COLO668 (cell line): ENCODE data around the gene RIC8B.

Source experiments
- DNase-seq: peaks from one replicate; lab custom pipeline; 2025; ENCODE audit not compliant: unreplicated experiment; lab: John Stamatoyannopoulos, UW

Gene RIC8B

DNA sequence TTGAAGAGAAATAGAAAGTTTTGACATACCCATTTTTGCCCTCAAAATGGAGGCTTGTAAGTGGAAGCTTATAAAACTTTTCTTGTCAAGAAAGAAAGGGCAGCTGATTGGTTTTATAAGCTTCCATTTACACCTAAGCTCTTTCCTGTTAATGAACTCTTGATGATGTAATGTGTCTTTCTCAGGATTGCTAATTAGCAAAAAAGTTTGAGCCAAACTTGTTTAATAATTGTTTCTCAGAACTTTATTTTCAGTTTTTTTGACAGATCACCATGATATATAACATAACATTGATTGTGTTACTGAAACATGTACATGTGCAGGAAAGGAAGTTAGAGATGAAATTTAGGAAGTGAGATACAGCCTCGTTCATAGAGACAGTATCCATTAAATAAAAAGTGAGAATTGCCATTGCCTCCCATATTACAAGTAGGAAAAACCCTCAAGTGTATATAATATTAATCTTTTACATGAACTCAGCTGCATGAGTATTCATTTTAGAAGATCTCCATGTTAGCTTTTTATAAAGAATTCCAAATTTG lies 26.8 kb downstream of the RIC8B start:
- DNase-seq = no peak

DNA sequence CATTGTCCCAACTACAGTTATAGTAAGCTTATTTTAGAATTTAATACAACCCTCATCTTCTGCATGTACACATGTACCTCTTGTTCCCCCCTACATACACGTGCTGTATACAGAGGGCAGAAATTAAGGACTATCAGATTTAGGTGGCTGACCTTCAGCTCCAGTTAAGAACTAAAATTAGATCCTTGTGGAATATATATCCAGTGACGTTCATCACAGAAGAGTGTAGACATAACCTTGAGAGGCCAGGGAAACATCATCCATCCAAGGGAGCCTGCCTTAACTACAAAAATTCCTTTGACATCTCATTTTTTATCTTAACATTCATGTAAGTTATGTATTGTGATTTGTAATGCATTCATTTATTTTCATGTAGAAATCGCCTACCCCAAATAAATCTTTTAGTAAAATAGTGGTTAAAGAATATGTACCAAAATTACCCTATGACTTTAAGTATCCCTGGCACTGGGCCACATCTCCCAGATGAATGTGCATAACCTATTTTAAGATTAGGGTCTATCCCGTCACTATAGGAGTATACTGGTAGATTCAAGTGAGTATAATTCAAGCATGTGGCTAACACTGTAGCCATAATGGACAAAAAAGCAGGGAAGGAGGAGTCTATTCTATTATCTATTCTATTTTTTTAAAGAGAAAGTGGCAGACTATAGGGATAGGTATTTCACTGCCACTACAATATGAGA lies 27.5 kb downstream of the RIC8B start:
- no peak for DNase-seq

DNA sequence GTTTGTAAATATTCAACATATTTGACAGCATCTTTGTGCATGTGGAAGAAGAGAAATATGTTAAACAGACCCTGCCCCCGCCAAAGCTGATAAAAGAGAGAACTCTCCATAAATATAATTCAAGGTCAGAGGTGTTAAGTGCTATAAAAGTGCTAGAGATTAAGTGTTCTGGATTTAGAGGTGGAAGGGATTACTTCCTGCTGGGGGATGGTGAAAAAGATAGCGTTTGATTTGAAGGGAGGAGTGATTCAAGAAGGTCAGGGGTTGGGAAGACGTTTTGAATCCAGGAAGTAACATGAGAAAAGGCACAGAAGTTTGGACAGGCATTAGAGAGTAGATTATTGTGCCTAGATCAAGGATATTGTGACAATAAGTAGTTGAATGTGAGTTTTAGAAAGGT lies 30.2 kb downstream of the RIC8B start:
- DNase-seq = no peak

DNA sequence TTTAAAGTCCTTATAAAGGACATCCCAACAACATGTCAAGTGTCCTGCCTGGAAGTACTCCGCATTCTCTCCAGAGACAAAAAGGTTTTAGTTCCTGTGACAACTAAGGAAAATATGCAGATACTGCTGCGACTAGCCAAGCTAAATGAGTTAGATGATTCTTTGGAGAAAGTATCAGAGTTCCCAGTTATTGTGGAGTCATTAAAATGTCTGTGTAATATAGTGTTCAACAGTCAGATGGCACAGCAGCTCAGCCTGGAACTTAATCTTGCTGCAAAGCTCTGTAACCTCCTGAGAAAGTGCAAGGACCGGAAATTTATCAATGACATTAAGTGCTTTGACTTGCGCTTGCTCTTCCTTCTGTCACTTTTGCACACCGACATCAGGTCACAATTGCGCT lies 40.2 kb downstream of the RIC8B start:
- DNase-seq = no peak

GRCh38 chr12:106815741-106816140 lies 41.3 kb downstream of the RIC8B start:
- DNase-seq = no peak

GRCh38 chr12:106816231-106816630 lies 41.7 kb downstream of the RIC8B start:
- no peak for DNase-seq

- no peak for DNase-seq
These were observed 45.5 kb downstream of the RIC8B start for GRCh38 chr12:106819991-106820390.

DNA sequence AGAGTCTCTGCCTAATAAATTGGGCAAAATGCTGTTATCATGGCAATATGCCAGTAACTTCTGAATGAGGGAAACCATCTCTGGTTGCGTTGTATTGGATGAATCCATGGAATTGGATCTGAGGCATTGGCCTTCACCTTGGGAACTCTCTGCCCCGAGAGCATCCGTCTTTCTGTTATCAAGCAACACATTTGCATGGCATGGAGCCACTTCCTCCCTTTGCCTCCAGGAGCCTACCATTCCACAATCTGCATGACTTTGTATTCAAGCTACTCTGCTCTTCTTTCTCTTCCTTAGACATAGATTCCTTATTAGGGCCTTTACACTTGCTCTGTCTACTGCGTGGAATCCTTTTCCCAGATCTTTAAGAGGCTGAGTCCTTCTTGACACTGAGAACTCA lies 57.2 kb downstream of the RIC8B start:
- DNase-seq = no peak

GRCh38 chr12:106837782-106838181 lies 63.3 kb downstream of the RIC8B start:
- no peak for DNase-seq

- no peak for DNase-seq
These were observed 64.9 kb downstream of the RIC8B start for GRCh38 chr12:106839333-106839732.

DNA sequence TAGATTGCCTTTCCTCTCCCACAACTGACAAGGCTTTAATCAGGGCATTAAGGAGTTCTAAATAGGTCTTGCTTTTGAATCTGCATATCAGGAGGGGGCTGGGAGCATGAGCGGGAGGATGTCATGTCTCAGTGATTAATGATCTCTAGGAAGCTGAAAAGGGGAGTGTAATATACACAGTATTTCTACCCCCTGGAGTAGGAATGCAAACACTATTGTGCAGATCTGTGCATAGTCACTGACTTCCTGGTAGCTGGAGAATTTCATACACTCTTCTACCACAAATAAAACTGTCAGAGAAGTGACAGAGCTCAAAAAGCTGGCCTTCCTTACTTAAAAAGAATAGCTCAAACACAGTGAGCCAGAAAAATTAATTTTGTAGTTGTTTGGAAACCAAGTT lies 65.8 kb downstream of the RIC8B start:
- peak; percentile 31 for DNase-seq

DNA sequence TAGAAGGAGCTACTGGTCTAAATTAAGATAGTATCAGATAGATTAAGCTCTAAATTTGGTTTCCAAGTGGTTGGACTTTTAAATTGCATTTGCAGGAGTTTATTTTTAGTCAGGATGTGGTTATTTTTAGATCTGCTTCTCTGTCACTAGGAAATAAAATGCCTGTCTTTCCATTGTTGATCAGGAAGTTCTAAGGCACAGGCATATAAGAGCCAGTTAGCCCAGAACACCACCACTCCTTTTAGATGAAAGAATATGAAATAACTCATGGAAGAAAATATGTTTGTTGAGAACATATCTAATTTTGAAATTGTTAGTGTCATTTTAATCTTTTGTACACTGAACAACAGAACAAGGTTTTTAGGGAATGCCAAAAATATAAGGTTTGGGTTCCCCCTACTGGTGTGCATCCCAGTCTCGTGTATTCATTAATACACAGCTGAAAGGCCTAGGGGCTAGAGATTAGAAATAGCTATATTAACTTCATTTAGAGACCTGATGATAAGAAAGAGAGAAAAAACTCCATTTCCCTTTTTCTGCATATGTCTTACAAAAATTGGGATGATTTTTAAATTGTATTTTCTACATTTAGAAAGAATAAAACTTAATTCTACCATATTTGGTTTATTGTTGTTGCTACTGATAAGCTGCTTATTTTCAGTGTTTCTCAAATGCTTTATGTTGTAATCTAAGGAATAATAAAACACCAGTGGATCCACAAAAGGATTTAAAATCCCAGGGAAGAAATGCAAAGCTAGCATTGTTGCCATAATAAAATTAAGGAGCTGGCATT lies 67.2 kb downstream of the RIC8B start:
- DNase-seq = peak; percentile 41

DNA sequence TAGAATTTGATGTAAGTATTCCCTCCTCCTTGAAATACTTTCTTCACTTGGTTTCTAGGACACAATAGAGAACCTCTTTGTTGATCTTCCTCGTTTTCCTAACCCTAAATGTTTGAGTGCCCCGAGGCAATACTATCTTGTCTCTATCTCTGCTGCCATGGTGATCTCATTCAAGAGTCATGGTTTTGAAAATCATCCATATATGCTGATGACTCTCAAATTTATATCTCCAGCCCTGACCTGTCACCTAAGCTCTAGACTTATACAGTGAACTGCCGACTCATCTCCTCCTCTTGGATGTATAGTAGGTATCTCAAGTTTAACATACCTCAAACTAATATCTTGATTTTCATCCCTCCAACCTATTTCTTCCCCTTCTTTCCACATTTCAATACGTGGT lies 71.4 kb downstream of the RIC8B start:
- DNase-seq = no peak

- DNase-seq = no peak
These were observed 73.4 kb downstream of the RIC8B start for GRCh38 chr12:106847861-106848260.

- DNase-seq = no peak
These were observed 76.8 kb downstream of the RIC8B start for GRCh38 chr12:106851306-106851705.

- DNase-seq = no peak
These were observed 80.2 kb downstream of the RIC8B start for GRCh38 chr12:106854723-106855122.

- no peak for DNase-seq
These were observed 80.8 kb downstream of the RIC8B start for GRCh38 chr12:106855221-106855758.

DNA sequence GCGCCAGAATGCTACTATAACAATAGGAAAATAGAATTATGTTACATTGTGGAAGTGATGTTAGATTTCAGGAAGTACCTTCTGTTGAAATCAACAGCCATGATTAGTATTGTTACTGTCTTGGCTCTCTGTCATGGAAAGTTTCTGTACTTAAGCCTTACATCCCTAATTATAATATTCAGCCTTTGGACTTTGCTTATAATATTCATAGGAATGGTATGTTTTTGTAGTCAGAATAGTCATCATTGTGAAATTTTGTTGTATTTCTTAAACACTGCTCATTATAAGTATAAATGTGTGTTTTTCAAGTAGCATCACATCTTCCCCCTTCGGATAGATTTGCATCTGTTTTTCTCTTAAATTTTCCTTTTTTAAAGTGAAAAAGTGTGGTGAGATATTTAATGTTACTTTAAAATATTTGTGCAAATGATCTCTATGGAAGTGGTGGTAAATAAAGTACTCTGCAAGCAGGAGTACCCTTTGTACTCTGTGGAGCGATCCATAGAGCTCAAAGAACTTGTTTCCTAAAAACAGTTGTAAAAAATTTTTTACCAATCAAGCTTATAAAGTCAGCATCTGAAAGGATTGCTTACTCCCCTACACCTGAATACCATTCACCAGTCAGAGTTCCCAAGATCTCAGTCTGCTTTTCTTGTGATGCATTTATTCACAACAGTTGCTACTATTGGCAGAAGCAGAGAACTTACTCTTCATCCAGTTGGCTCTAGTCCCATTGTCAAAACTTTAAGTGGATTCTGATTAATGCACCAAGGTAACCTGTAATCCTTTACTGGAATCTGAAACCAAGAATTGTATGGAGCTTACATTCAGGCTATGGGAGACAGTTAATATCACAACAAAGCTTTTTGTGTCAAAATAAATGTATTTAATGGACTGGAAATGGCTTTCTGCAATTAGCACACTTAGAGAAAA lies 87.8 kb downstream of the RIC8B start:
- no peak for DNase-seq

DNA sequence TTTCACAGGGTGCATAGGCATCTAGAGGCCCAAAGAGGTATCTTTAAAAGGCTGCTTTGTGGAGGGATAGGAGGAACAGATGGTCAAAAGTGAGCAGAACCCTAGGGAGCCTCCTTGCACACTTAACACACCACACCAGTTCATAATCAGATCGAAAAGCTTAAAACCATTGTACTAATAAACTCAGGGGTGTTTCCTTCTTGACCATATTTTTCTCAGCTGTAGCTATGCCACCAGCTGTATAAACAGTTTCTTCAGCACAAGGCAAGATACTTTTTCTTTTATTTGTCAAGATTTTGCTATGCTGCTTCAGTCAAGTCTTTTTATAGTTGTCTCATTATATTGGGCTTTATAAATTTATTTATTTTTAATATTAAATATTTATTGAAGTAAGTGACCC lies 88.7 kb downstream of the RIC8B start:
- no peak for DNase-seq

- no peak for DNase-seq
These were observed 91.2 kb downstream of the RIC8B start for GRCh38 chr12:106865683-106866082.
